HG02938 (cell line): ENCODE measurements around the gene SMG1.

Experiments
- ATAC-seq: cut with Tn5 transposase; IDR thresholded peaks from one replicate; pipeline ENCODE4 v1.9.1; 2021; ENCODE audit warnings: mild to moderate bottlenecking, moderate library complexity; ENCODE audit not compliant: unreplicated experiment

SMG1 gene

DNA sequence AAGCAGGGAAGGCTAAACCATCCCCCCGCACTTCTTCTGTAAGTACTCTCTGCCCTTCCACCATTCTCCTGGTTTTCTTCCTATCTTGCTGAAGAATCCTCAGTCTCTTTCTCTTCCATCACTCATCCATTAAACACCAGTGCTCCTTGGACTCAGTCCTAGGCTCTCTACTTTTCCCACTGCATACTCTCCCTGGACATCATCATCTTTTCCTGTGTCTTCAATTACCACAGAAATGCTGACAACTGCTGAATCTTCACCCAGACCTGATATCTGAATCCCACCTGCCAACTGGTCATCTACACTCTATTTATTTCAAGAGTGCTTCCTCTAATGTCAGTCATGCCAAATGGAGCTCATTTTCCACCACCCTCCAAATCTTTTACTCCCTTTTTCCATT is 71.0 kb downstream of the SMG1 start:
- ATAC-seq: no peak

DNA sequence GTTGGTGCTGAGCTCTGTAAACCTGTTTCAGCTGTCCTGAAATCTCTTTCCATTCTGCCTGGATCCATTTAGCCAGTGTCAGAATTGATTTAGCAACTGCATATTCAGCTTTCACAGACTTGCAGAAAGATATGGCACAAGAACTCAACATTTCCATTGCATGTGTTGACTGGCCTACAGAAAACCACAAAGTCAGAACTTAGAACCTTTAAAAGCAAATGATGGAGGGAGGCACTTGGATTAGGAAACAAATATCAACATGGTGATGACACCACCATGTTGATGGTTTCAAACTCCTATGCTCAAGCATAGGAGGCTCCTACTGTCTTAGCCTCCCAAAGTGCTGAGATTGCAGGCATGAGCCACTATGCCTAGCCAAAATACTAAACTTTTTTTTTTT is 72.5 kb downstream of the SMG1 start:
- no peak for ATAC-seq

DNA sequence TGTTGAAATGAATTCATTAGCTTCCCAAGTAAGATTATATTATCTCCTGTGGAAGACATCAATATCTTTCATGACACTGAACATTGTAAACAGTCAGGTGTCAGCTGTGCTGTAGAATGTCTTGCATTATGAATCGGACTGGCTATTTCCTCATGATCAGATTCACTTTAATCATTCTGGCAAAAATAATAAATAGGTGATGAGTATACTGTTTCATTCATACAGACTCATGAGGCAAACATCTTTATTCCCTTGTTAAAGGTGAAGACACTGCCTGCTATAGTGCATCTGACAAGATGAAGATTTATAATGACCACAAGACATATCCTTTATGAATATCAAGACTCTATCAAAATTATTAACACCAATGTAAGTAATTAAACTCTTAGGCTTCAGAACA is 73.6 kb downstream of the SMG1 start:
- ATAC-seq: no peak

- no peak for ATAC-seq
Measured at GRCh38 chr16:18846416-18846815, 79.8 kb downstream of the SMG1 start.

DNA sequence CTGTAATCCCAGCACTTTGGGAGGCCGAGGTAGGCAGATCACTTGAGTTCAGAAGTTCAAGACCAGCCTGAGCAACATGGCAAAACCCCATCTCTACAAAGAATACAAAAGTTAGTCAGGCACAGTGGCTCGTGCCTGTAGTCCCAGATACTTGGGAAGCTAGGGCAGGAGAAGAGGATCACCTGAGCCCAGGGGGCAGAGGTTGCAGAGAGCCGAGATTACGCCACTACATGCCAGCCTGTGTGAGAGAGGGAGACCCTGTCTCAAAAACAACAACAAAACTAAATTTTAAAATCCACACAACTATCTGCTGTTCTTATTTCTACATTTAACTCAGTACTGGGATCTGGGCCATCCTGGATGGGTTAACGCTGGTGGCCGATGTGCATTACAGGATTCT is 83.6 kb downstream of the SMG1 start:
- no peak for ATAC-seq

DNA sequence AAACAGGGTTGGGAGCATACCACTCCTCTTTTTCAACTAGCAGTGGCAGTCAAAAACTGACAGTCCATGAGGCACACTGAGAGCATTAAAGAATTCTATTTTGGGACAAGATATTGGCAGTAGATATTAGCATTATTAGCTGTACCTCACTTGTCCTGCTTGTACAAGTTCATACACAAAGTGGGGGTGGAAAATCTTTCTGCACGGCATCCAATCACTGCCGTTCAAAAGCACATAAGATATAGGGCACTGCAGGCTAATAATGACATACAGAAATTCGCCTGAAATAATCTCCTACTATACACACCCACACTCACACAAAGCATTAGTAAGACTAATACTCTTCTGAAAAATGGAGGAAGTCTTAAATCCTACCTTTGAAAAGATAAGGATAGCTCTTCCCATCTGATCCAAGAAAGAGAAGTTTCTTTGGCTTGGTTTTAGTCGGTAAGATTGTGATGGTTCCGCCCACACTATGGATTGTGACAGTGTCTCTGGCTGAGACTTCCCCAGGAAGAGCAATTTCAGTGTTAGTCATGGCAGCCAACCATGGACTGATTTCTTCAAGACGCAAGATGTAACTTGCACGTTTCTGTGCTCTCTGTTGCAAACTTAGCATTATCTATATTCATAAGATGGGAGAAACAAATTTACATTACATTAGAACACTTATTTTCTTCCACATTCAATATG is 84.2 kb downstream of the SMG1 start:
- no peak for ATAC-seq

- ATAC-seq: no peak
Measured at GRCh38 chr16:18839555-18839954, 86.7 kb downstream of the SMG1 start.

- no peak for ATAC-seq
Measured at GRCh38 chr16:18836702-18837101, 89.5 kb downstream of the SMG1 start.

GRCh38 chr16:18834864-18835263 is 91.3 kb downstream of the SMG1 start:
- no peak for ATAC-seq

GRCh38 chr16:18833707-18834505 is 92.3 kb downstream of the SMG1 start:
- ATAC-seq: no peak

DNA sequence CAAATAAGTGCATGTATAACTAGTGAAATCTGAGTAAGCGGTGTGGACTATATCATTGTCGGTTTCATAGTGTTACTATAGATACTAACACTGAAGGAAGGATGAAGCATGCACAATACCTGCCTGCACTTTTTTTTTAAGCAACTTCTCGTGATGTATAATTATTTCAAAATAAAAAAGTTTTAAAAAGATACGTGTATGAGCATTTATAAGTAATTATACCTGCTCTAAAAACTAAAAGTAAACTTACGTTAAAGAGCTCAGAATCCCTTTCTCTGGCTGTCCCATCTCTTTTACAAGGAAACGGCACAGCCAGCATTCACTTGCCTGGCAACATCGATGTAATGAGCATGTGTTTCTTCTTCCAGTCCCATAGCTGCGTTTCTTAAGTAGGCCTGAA is 93.6 kb downstream of the SMG1 start:
- no peak for ATAC-seq

- no peak for ATAC-seq
Measured at GRCh38 chr16:18832006-18832405, 94.2 kb downstream of the SMG1 start.

DNA sequence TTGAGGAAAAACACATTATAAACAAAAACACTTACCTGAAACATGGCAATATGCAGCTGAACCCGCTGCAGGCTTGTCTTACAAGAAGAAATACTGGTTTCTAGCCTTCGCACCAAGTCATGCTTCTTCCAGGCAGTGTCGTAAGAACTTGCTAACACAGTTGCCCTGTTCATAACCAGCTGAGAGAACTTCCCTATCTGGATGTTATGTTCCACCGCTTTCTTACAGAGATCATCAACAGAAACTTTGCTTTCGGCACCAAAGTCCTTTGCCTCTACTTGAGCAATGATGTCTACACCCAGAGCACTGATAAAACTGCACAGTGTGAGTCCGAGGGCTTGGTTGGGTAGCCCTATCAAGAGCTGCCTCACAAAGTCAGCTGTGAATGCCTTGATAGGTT is 97.0 kb downstream of the SMG1 start:
- no peak for ATAC-seq

- no peak for ATAC-seq
Measured at GRCh38 chr16:18827890-18828289, 98.3 kb downstream of the SMG1 start.

DNA sequence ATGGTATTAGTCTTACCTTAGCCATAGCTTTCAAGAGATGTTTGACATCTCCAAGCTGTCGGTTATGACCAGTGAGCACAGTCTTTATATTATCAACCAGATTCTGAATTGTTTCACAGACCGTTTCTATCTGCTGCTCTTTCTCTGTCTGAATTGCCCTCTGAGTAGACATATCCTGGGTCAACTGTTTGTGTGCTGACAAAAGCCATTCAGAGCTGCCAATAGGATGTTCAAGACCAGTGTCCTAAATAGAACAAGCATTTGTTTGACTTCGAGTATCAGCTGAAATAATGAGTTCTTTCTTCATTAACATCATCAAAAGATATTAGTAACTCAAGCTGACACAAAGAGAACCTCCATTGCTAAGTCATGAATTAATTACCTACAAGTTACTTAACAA is 109.9 kb downstream of the SMG1 start:
- no peak for ATAC-seq

DNA sequence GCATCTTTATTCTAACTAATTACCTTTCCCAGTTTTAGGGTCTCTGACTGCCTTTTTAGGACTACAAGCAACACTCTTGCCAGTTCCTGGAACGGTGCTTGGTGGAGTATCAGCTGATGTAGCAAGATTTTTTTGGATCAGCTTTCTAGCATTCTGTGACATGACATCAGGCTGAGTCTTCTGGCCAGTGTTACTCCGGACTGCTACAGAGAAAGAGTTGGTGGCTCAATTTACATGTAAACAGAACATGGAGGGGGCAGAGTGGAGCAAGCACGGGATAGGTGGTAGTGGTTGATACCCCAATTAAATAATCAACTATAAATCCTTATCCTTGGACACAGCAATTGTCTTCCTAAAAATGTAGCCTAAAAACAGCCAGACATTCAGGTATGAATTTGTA is 114.3 kb downstream of the SMG1 start:
- no peak for ATAC-seq

DNA sequence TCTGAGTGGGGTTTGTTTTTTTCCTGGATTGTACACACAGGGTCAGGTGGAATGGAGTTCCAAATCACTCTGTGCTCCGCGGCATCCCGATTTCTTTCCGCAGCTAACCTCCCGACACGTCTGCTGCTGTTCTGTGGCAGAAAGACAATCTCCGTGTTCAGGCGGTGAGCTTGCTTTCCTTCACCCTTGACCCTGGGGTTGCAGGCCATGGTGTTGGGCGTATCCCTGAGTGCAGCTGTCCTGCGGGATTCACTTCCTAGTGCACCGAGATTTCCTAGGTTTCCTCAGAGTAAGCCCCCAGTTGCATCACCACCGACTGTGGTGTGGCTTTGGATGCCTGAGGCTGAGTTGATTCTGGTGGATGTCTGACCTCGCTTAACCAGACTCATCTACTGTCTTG is 117.0 kb downstream of the SMG1 start:
- ATAC-seq: no peak

GRCh38 chr16:18805257-18805773 is 120.9 kb downstream of the SMG1 start:
- ATAC-seq: no peak

GRCh38 chr16:18804540-18804939 is 121.7 kb downstream of the SMG1 start:
- no peak for ATAC-seq

- ATAC-seq: no peak
Measured at GRCh38 chr16:18803569-18804462, 122.4 kb downstream of the SMG1 start.

DNA sequence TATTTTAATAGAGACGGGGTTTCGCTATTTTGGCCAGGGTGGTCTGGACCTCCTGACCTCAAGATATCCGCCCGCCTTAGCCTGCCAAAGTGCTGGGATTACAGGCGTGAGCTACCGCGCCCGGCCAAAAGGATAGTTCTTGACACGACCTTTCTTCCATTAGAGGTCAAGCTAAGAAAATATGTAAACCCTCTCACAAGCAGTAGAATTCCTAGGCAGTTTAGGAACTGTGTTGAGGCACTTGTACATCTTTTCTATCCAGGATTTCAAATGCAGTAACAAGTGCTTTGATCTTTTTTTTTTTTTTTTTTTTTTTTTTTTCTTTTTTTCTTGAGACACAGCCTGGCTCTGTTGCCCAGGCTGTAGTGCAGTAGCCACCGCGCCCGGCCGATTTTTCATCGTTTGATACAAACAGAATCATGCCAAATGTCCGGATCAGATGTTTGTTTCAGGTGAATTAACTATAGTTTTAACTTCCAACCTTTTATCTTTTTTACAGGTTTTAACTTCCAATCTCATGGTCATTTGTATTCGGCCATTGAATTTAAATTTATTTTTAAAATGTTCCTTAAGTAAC is 123.4 kb downstream of the SMG1 start:
- no peak for ATAC-seq
